HL-60 (cell line): ENCODE data around the gene MFAP3.

Experiments used
- DNase-seq, 2 experiments: peaks; one replicate each; pipeline ENCODE4 v3.0.0-alpha.2; 2010 to 2020; ENCODE audit warnings: low read depth in 1 of 2, low spot score in 1 of 2
- H3K27ac ChIP-seq: fragments of 250-450 bp; sonication (Bioruptor Pico); replicated peaks from 2 replicates; pipeline ENCODE4 v1.5.1; 2020; ENCODE audit warnings: mild to moderate bottlenecking, moderate library complexity
- H3K27me3 ChIP-seq: fragments of 250-450 bp; sonication (Bioruptor Pico); 2 replicates; pipeline ENCODE4 v1.5.1; 2021; ENCODE audit warnings: mild to moderate bottlenecking, moderate library complexity; ENCODE audit not compliant: insufficient read depth, poor library complexity, severe bottlenecking
- H3K4me3 ChIP-seq: replicated peaks from 2 replicates; pipeline ENCODE4 v1.5.1; 2011; ENCODE audit warnings: mild to moderate bottlenecking, control low read depth, low read length; ENCODE audit not compliant: insufficient read depth
- CTCF ChIP-seq: IDR thresholded peaks from one replicate; pipeline ENCODE4 v1.5.1; 2011; ENCODE audit warnings: low read length, control low read depth, inconsistent platforms; ENCODE audit not compliant: insufficient read depth
- GABPA ChIP-seq: IDR thresholded peaks from 2 replicates; pipeline ENCODE4 v1.6.1; 2012; ENCODE audit warnings: low read depth
- POLR2AphosphoS5 ChIP-seq: IDR thresholded peaks from 2 replicates; pipeline ENCODE4 v1.6.1; 2012; ENCODE audit warnings: low read depth
- REST ChIP-seq: IDR thresholded peaks from 2 replicates; pipeline ENCODE4 v1.6.1; 2012; ENCODE audit warnings: low read depth; ENCODE audit not compliant: insufficient replicate concordance
- SPI1 ChIP-seq: IDR thresholded peaks from 2 replicates; pipeline ENCODE4 v1.6.1; 2012; ENCODE audit warnings: low read depth, mild to moderate bottlenecking, borderline replicate concordance

MFAP3 gene

GRCh38 chr5:154078272-154078671 lies 39.5 kb downstream of the MFAP3 start:
- H3K4me3 ChIP-seq = no peak overlapping the region
- no peak overlapping the region for H3K27ac ChIP-seq
- H3K27me3 ChIP-seq = no peaks in the 10 kb centered on the region
- peak in 1 of 2 experiments; percentile 4 for DNase-seq
- no peak for TF ChIP-seq CTCF
- no peak for TF ChIP-seq SPI1
- TF ChIP-seq POLR2AphosphoS5 = no peak
- TF ChIP-seq REST = no peak
- no peak for TF ChIP-seq GABPA

GRCh38 chr5:154081246-154081645 lies 42.5 kb downstream of the MFAP3 start:
- TF ChIP-seq POLR2AphosphoS5 (no peak), SPI1 (no peak), GABPA (no peak), REST (no peak), CTCF (no peak)
- Histone ChIP-seq H3K27ac (no peak overlapping the region), H3K4me3 (no peak overlapping the region), H3K27me3 (no peaks in the 10 kb centered on the region)
- DNase-seq = no peak

GRCh38 chr5:154084062-154084639 lies 45.4 kb downstream of the MFAP3 start:
- Histone ChIP-seq H3K27me3 (no peaks in the 10 kb centered on the region), H3K4me3 (no peak overlapping the region), H3K27ac (no peak overlapping the region)
- no peak for TF ChIP-seq GABPA
- TF ChIP-seq SPI1 = no peak
- no peak for TF ChIP-seq POLR2AphosphoS5
- no peak for TF ChIP-seq CTCF
- TF ChIP-seq REST = no peak
- no peak for DNase-seq
